OCI-LY7 (cell line): Measurements from ENCODE around the gene PPP1R16B.
A peak's percentile ranks its signal among the peaks of the same experiment; 100 is the strongest.

ENCODE experiments used
- EZH2phosphoT487 ChIP-seq: fragments of 200-600 bp; sonication (generic); IDR thresholded peaks from 2 replicates; pipeline ENCODE4 v1.6.1; 2018; ENCODE audit warnings: low read depth, borderline replicate concordance, mild to moderate bottlenecking, mixed run types, antibody characterized with exemption, low read length, moderate library complexity, mixed read lengths
- TF ChIP-seq, protein P1 (sequence below): fragments of 200-600 bp; sonication (generic); conservative IDR thresholded peaks from 2 replicates; pipeline ENCODE4 v1.5.1; 2014; ENCODE audit warnings: mild to moderate bottlenecking, antibody characterized with exemption, low read length, moderate library complexity, mixed read lengths

DNA sequence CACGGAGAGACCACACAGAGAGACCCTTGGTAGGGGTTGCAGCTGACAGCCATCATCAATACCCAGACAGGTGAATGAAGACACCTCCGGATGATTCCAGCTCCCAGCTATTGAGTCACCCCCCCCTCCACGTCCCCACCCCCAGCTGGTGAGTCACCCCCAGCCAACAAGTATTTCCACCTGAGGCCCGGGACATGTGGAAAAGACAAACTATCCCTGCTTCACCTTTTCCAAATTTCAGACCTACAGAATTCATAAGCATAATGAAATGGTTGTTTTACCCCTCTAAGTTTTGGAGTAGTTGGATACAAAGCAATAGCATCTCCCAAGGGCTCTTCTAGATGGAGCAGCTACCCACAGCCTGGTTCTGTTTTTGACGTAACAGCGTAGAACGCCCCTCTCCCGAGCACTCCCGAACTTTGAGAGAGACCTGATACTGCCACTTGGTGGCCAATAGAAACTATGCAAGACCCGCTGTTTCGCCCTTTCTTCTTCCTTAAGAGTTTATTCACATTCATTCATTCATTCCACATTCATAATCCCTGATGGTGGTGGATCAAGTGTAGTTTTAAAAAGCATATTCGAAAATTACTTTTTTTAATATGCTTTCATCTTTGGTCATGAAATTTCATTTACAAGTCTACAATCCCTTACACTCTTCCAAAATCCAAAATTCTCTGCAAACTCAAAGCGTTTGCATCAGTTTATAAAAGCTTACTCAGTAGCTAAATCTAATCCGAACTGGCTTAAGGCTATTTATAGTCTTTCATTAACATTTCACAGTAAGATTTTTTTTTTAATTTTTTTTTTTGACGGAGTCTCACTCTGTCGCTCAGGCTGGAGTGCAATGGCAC, 15.1 kb upstream of the PPP1R16B start:
- TF ChIP-seq, protein P1, sequence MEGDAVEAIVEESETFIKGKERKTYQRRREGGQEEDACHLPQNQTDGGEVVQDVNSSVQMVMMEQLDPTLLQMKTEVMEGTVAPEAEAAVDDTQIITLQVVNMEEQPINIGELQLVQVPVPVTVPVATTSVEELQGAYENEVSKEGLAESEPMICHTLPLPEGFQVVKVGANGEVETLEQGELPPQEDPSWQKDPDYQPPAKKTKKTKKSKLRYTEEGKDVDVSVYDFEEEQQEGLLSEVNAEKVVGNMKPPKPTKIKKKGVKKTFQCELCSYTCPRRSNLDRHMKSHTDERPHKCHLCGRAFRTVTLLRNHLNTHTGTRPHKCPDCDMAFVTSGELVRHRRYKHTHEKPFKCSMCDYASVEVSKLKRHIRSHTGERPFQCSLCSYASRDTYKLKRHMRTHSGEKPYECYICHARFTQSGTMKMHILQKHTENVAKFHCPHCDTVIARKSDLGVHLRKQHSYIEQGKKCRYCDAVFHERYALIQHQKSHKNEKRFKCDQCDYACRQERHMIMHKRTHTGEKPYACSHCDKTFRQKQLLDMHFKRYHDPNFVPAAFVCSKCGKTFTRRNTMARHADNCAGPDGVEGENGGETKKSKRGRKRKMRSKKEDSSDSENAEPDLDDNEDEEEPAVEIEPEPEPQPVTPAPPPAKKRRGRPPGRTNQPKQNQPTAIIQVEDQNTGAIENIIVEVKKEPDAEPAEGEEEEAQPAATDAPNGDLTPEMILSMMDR: peak; percentile 85
- TF ChIP-seq EZH2phosphoT487: no peak
